NCI-H82 treated with DMSO at 0.1 percent for 48 hours (cell line): ENCODE measurements around the gene STK10.
"Not testable (repeated sequence)": the region's sequence is repeated elsewhere in the genome, so short reads cannot be mapped to it uniquely, and the experiment has no call there.

Experiments
- DNase-seq: peaks from one replicate; lab custom pipeline; 2025; ENCODE audit not compliant: unreplicated experiment; lab: John Stamatoyannopoulos, UW

STK10 gene

GRCh38 chr5:172188033-172188892, at the start of gene STK10:
TSS of gene STK10 (minus strand) at chr5:172188224. CDS start at chr5:172188042, 182 bp downstream.
- peak; percentile 55 for DNase-seq

GRCh38 chr5:172235827-172236736, 48.1 kb upstream of the STK10 start:
- DNase-seq, result no peak

- no peak for DNase-seq
Observed at GRCh38 chr5:172235132-172235780, 47.2 kb upstream of the STK10 start.

GRCh38 chr5:172234031-172234430, 46.0 kb upstream of the STK10 start:
- no peak for DNase-seq

- DNase-seq, result no peak
Observed at GRCh38 chr5:172229904-172230303, 41.9 kb upstream of the STK10 start.

GRCh38 chr5:172224996-172225395, 37.0 kb upstream of the STK10 start:
- no peak for DNase-seq

- DNase-seq, result no peak
Observed at GRCh38 chr5:172223901-172224873, 36.2 kb upstream of the STK10 start.

GRCh38 chr5:172219296-172219695, 31.3 kb upstream of the STK10 start:
- DNase-seq, result no peak

- DNase-seq, result no peak
Observed at GRCh38 chr5:172216345-172216744, 28.3 kb upstream of the STK10 start.

- DNase-seq, result no peak
Observed at GRCh38 chr5:172213126-172213525, 25.1 kb upstream of the STK10 start.

GRCh38 chr5:172211676-172212075, 23.7 kb upstream of the STK10 start:
- no peak for DNase-seq

GRCh38 chr5:172209714-172210113, 21.7 kb upstream of the STK10 start:
- DNase-seq, result no peak

GRCh38 chr5:172207511-172207910, 19.5 kb upstream of the STK10 start:
- no peak for DNase-seq

GRCh38 chr5:172205984-172206383, 18.0 kb upstream of the STK10 start:
- DNase-seq, result not testable (repeated sequence)

GRCh38 chr5:172200476-172200875, 12.5 kb upstream of the STK10 start:
- no peak for DNase-seq

GRCh38 chr5:172199446-172199845, 11.4 kb upstream of the STK10 start:
- DNase-seq, result no peak

GRCh38 chr5:172197775-172198174, 9.8 kb upstream of the STK10 start:
- not testable (repeated sequence) for DNase-seq

- DNase-seq, result no peak
Observed at GRCh38 chr5:172194985-172195774, 7.2 kb upstream of the STK10 start.

- DNase-seq, result no peak
Observed at GRCh38 chr5:172193872-172194271, 5.8 kb upstream of the STK10 start, which contains the start of gene EFCAB9. TSS of gene EFCAB9 (plus strand) at chr5:172194172. CDS start at chr5:172194173, 1 bp downstream.
